KBM-7 (cell line): ENCODE results near the gene S100A14.
A peak's percentile ranks its signal among the peaks of the same experiment; 100 is the strongest.
"Not testable (repeated sequence)": the region's sequence is repeated elsewhere in the genome, so short reads cannot be mapped to it uniquely, and the experiment has no call there.

Source experiments
- DNase-seq: peaks from one replicate; pipeline ENCODE4 v3.0.0-alpha.2; 2015
- in situ Hi-C: fragments of 300-500 bp; cut with MboI; formaldehyde crosslinking; loops from 2 replicates; pipeline ENCODE4 v1.14.3; 2020; ENCODE audit warnings: low sequenced_read_pairs, low pct_unique_long_range_greater_than_20kb, mixed read lengths

The S100A14 gene

DNA sequence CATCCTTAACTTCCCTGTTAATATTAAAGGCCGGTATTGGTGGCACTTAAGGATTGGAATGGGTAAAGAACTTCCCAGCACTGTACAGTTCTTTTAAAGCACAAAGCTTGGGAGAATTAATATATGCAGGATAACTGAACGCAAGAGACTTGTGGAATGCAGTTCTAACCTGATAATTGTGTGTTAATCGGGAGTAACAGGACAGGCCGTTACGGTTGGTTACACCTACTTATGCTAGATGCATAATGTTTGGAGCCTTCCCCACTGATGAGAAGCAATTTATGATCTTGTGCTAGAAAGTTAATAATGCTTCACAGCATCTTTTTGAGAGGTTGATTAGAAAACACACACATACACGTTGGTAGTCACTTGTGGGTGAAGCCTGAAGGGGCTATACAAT is 24.7 kb upstream of the S100A14 start:
- no peak for DNase-seq
- in situ Hi-C loops: no loop called here

DNA sequence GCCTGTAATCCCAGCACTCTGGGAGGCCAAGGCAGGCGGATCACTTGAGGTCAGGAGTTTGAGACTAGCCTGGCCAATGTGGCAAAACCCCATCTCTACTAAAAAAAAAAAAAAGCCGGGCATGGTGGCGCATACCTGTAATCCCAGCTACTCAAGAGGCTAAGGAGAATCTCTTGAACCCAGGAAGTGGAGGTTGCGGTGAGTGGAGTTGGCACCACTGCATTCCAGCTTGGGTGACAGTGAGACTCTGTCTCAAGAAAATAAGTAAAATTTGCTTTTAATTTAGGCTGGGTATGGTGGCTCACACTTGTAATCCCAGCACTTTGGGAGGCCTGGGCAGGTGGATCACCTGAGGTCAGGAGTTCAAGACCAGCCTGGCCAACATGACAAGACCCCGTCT is 24.1 kb upstream of the S100A14 start:
- DNase-seq, in situ Hi-C loops: not testable (repeated sequence)

DNA sequence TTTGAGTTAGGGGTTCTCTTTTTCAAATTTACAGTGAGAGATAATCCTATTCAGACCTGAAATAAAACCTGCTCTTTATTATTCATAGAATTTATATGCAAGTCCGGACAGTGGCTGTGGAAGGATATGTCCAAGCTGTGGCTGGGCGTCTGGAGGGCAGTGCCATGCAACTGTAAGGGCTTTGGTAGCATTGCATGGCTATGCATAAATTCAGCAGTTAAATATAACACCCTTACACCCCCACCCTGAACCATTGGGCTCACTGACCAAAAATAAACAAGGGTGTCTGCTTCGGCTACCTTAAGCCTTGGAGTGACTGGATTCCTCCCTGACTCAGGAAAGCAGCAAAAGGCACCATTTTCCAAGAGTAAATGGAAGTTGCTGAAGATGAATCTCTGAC is 23.2 kb upstream of the S100A14 start:
- in situ Hi-C loops: no loop called here

DNA sequence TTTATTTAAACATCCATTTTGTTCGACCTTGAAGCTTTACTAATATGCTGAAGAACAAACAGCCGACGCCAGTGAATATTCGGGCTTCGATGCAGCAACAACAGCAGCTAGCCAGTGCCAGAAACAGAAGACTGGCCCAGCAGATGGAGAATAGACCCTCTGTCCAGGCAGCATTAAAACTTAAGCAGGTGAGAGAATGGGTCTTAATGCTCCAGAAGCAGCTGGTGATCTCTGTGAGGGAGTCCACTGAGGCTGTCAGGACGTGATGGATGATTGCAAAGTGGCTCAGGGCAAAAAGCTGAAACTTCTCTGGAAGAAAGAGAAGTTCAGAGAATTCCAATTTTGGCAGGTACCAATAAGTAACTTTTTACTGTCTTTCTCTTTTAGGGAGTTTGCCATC is 22.1 kb upstream of the S100A14 start:
- DNase-seq: no peak
- in situ Hi-C loops: no loop called here

More for the DNA sequence above, 23.2 kb upstream of the S100A14 start:
- no peak for DNase-seq

DNA sequence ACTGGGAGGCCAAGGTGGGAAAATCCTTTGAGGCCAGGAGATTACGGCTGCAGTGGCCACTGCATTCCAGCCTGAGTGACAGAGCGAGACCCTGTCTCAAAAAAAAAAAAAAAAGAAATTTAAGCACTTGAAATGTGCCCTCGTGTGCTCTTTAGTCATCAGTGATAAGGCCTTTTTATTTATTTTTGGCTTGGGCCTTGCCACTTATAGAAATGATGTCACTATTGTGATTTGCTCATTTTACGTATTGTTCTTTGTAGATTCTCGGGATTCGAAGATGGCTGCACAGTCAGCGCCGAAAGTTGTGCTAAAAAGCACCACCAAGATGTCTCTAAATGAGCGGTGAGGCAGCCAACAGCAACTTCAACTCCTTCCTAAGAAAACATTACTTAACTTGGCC is 20.2 kb upstream of the S100A14 start:
- no peak for DNase-seq
- in situ Hi-C loops: no loop called here

DNA sequence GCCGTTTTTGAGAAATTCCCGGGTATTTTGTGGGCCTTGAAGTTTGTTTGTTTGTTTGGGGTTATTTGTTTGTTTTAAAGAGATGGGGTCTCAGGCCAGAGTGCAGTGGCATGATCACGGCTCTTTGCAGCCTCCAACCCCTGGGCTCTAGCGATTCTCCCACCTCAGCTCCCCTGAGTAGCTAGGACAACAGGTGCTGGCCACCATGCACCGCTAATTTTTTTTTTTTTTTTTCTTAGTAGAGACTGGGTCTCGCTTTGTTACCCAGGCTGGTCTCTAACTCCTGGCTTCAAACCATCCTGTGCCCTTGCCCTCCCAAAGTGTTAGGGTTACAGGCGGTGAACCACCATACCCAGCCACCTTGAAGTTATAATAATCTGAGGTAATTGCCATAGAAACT is 19.7 kb upstream of the S100A14 start:
- no peak for DNase-seq
- in situ Hi-C loops: no loop called here

DNA sequence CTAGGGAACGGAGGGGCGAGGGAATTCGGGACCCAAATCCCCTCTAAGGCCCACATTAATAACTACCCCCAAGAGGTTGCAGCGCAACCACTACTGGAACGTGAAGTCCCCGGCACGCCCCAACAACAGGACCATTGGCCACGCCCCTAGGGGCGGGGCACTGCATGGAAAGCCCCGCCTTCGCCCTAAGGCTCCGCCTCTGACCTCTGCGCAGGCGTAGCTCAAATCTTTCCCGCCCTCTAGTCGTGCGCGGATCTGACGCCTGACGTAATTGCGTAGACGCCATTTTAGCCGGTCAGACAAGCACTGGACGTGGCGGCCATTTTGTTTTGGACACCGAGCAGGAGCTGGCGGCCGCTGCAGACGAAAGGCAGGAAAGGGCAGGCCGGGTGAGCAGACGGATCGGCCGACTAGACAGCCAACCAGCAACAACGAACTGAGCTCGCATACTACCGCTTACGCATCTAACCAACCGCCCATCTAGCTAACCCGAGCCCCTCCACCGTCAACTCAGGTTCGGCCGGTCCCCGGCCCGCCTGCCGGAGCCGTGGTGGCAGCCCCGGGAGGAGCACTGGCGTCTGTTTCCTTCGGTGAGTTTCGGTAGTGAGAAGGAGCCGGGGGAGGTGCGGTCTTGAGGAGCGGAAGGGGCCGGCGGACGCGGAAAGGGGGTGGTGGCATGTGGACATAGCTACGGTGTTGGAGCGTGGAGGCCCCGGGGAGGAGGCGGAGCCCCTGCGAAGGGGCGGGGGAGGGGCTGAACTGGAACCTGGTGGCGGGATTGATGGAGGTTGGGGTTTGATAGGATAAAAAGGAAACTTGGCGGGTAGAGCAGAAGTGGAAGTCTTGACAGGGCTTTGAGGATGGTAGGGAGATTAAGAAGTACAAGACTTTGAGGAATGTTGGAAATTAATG is 17.9 kb upstream of the S100A14 start, which contains the start of gene CHTOP:
TSS of gene CHTOP (plus strand) at position 313 of the 912 bp plus-strand sequence. CDS start 2,523 bp downstream, outside the sequence.
- DNase-seq: peak; percentile 98
- in situ Hi-C loops: no loop called here

DNA sequence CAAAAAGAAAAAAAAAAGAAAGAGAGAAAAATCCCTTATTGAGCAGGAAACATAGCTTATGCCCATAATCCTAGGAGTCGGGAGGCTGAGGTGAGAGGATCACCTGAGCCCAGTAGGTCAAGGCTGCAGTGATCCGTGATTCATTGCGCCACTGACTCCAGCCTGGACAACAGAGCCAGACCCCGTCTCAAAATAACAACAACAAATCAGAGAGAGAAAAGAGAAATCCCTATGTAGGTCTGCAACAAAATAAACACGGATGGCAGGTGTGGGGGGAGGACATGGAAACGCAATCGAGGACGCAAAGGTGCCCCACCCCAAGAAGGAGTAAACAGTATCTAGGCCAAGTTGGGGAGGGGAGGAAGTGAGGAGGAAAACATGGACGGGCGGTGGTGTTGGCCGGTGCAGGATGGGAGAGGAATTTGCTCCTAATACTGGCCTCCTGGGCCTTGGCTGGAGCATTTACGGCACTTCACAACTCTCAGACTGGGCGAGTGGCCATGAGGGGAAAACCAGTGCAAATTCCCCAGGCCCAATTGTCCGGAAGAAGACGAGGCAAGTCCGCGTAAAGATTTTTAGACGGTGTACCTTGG is 17.1 kb upstream of the S100A14 start:
- DNase-seq: no peak
- in situ Hi-C loops: no loop called here

DNA sequence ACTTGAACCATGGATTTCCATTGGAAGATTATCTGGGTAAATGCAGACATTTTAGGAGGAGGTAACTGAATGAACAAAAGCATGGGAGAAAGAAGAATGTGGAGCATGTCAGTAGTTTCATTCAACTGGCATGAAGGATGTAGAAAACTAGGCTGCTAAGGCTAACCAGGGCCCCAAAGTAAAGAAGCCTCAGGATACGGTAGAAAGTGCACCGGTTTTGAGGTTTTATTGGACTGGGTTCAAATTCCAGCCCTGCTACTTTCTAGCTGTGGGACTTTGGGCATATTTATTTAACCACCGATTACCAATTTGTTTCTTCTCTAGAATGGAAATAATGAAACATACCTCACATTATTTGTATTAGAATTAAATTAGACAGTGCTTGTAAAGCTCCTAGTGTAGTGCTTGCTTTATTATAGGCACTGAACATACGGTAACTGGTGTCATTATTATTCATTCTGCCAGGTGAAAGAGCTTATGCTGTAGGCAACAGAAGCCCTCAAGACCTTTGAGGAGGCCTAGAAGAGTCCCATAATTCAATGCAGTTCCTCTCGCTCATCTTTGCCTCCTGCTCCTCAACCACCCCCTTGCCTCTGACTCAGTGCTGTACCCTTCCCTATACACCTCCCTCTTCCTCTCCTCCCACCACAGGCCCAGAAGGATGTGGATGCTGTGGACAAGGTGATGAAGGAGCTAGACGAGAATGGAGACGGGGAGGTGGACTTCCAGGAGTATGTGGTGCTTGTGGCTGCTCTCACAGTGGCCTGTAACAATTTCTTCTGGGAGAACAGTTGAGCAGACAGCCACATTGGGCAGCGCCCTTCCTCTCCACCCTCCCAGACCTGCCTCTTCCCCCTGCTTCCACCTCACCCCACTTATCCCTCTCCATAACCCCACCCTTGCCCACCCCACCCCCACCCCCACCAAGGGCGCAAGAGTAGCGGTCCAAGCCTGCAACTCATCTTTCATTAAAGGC is 15.2 kb upstream of the S100A14 start:
- in situ Hi-C loops: no loop called here
- DNase-seq: no peak

DNA sequence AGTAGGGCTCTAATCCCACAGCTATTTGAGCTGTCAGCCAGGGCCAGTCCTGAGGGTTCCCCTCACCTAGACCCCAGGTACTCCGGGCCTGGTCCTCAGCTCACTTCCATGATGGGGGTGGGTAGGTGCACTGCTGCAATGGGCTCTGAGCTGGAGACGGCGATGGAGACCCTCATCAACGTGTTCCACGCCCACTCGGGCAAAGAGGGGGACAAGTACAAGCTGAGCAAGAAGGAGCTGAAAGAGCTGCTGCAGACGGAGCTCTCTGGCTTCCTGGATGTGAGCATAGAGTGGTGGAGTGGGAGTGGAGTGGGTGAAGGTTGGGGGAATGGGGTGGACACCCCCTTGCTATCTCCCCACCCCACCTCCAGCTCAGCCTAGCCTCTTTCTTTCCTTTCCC is 14.3 kb upstream of the S100A14 start:
- in situ Hi-C loops: no loop called here
- DNase-seq: no peak

DNA sequence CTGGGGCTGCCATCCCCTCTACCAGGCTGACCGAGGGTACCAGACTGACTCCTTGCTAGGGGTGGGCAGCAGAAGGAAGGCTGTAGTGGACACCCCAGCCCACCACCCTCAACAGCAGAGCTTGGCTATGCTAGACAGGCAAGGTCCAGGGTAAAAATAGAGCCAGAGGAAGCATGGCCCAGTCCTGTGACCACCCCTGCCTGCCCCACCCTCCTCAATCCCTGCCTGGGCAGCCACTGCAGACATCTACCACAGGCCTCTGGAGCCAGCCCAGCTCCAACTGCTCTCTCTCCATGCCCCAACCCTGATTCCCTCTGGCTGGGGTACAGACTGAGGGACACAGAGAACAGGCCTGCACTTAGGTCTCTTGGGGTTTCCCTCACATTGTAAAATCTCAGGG is 13.8 kb upstream of the S100A14 start:
- in situ Hi-C loops: no loop called here
- DNase-seq: no peak

DNA sequence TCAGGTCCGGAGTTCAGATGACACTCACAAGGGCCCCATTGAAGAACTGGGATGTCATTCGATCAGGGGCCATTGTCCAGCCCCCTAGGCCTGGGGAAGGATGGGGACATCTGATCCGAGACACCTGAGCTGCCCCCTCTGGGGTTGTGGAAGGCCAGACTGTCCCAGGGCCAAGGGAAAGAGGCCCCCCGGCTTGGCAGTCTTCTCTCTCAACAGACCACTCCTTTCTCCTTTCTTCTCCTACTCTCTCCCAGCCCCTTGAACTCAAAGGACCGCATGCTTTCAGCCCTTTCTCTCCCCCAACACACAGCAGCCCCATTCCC is 13.2 kb upstream of the S100A14 start:
- DNase-seq: no peak
- in situ Hi-C loops: no loop called here

DNA sequence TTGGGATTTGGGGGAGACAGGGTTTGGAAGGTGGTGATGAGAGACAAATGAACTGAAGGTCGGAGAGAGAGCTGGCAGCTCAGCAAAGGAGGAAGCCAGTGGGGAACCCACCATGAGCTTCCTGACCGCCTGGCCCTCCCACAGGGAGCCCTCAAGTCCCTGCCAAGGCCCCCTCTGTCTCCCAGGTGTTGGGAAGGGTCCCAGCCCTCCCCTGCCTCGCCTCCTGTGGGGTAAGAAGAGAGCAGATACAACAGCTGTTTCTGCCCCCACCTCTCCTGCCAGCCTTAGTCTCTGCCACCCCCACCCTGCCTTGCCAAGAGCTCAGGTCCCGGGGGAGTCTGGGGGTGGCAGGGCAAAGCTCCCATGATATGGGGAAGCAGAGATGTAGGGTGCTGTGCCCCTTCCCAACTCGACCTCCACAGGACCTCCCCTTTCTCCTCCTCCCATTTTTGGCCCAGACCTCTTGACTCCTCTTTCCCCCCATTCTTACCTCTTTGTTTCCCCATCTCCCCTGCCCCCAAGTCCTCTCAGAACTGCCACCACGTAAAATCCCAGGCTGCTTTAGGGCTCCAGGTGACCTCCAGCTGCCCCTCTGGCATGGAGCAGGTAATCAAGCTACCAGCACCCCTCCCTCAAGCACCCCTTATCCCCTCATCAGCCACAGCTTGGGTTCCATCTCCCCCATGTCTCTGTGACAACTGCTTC is 12.7 kb upstream of the S100A14 start:
- DNase-seq: no peak
- in situ Hi-C loops: no loop called here

DNA sequence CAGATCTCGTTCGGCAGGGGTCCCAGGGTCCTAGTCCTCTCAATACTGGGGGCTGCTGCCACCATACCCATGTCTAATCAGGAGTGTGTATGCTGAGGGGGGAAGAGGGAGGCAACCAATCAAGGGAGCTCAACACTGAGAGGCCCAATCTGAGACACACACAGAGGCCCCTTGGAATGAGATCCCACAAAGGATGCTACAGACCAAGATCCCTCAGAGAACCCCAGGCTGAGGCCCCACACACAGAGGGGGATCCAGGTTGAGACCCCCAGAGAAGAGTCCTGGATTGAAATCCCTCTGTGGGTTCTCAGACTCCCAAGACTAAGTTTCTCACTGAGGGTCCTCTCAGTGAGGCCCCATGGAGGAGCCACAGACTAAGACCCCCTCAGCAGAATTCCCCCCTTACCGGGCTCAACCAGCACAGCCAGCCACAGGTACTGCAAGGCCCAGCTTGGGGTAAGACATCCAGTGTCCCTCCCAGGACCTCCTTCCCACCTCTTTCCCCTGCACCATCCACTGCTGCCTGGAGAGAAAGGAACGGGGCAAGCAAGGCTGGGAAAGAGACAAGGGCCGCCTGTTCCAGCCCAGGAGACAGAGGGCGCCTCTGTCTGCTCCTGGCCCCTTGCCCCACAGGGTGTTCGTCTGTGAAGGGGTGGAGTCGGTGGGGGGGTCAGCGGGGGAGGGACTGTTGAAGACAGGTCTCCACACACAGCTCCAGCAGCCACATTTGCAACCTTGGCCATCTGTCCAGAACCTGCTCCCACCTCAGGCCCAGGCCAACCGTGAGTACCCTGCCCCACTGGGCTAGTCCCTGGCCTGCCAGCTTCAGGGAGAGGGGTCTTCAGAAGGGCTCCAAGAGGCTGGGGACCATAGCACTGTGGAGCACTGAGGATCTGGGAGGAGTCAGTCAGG is 11.8 kb upstream of the S100A14 start, which contains the start of gene S100A1:
TSS of gene S100A1 (plus strand) at position 720 of the 912 bp plus-strand sequence. CDS start 2,088 bp downstream, outside the sequence.
- DNase-seq: no peak
- in situ Hi-C loops: no loop called here

DNA sequence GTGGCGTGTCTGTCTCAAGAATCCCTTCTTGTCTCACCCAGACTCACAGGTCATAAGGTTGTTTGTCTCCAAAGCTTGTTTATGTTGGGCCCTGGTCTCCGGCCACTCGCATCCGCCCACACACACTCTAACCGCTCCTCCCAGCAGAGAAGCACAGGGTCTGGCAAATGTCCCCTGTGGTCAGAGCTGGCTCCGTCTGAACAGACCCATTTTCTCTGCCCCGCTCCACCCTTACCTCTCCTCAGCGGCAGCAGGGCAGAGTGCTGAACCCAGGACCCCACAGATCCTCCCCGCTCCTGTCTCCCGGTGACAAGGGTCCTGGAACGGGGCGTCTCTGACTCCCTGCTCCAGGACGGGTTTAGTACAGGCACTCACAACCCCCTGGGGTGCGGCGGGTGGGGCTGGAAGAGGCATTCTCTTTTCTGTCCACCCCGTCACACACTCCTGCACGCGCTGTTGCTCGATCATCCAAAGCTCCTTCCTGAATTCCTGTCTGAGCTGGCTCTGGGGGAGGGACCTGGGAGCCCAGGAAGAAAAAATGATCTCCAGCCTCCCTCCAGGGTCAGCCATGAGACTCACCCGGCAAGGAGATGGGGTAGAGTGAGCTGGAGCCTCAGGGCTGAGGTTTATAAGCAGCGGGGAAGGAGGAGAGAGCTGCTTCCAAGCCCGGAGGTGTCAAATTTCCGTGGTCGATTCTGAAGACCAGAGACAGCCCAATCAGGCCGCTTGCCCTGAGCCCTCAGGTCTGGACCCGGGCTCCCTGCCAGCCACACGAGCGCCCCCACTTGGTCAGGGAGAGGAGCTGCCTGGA is 11.0 kb upstream of the S100A14 start, which contains the start of gene S100A13:
TSS of gene S100A13 (minus strand) at position 602 of the 811 bp plus-strand sequence. CDS start 1,033 bp downstream, outside the sequence.
- in situ Hi-C loops: no loop called here
- peak; percentile 91 for DNase-seq

DNA sequence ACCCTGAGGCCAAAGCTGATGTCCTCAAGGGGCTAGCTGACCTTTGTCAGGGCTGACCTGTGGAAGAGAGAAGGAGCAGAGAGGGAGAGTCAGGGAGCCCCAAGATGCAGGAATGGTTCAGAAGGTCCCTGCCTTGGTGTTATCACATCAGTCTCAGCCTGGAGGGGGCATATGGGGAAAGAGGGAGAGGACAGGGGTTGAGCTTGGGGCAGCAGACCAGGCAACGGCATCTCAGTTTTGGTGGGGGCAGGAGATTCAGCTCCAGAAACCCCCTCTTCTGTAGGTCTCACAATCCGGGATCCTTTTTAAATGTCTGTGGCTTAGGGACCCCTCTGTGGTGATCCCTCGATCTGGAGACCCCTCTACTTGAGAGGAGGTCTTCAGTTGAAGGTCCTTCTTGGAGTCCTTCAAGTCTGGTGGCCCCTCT is 10.4 kb upstream of the S100A14 start:
- no peak for DNase-seq
- in situ Hi-C loops: no loop called here
